DOHH2 (cell line): Measurements from ENCODE around the gene FAM120C.

Experiments
- EZH2phosphoT487 ChIP-seq: fragments of 200-600 bp; sonication (generic); IDR thresholded peaks from 2 replicates; pipeline ENCODE4 v1.6.1; 2017; ENCODE audit warnings: borderline replicate concordance, mild to moderate bottlenecking, antibody characterized with exemption, low read length, moderate library complexity, mixed read lengths
- TF ChIP-seq, protein P1 (sequence below): fragments of 200-600 bp; sonication (generic); IDR thresholded peaks from one replicate; pipeline ENCODE4 v1.5.1; 2014; ENCODE audit warnings: antibody characterized with exemption, mild to moderate bottlenecking, low read depth, low read length; ENCODE audit not compliant: poor library complexity, severe bottlenecking

DNA sequence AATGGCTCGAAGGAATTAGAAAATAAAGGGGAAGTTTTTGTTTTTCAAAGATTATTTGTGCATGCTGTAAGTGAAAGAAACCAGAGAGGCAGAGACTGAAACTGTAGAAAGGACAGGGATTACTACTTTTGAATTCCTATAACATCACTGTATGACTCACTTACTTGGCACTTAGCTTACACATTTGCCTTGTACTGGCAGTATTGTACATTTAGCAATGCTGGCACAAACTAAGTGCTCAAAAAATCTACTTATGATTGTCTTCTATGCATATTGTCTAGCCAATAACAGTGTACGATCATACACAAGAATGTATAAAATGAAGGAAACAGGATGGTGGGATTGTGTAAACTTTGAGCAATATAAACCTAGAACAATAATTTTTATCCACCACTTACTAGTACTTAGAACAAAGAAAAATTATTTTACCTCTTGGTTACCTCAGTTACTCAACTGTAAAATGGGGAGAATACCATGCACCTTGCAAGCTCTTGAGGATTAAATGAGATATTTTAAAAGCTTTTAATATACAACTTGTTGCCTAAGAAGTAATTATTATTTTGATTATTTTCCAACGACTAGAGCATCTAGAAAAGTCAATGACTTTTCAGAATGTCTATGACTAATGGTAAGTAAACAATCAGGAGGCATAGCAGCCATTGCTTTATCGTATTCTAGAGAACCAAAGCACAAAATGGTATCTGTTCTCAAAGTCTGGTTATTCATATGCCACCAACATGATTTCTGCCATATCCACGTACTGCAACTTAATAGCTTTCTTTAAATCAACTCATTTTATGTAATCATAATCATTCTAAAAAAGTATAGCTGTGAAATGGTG, 4.7 kb downstream of the FAM120C start:
- TF ChIP-seq, protein P1, sequence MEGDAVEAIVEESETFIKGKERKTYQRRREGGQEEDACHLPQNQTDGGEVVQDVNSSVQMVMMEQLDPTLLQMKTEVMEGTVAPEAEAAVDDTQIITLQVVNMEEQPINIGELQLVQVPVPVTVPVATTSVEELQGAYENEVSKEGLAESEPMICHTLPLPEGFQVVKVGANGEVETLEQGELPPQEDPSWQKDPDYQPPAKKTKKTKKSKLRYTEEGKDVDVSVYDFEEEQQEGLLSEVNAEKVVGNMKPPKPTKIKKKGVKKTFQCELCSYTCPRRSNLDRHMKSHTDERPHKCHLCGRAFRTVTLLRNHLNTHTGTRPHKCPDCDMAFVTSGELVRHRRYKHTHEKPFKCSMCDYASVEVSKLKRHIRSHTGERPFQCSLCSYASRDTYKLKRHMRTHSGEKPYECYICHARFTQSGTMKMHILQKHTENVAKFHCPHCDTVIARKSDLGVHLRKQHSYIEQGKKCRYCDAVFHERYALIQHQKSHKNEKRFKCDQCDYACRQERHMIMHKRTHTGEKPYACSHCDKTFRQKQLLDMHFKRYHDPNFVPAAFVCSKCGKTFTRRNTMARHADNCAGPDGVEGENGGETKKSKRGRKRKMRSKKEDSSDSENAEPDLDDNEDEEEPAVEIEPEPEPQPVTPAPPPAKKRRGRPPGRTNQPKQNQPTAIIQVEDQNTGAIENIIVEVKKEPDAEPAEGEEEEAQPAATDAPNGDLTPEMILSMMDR, result no peak
- no peak for TF ChIP-seq EZH2phosphoT487
